Measurements from ENCODE around the gene MXD3. TPM values are rescaled to one million over a fixed set of nuclear protein-coding genes. Genes with fewer than 3 reads are reported as not detected.
A peak's percentile ranks its signal among the peaks of the same experiment; 100 is the strongest.

MXD3 gene
- total RNA-seq, 1 experiment from 2014 or later = 12.6 TPM

- H3K36me3 ChIP-seq (ENCODE audit: insufficient read depth, low read length) = peaks cover 19% of the 10 kb centered on the region; the same call in 1 of the 2 replicates
- no peak overlapping the region for H2AFZ ChIP-seq (ENCODE audit: low read length)
- no peaks in the 10 kb centered on the region for H3K27me3 ChIP-seq (ENCODE audit: low read length)
These were observed 9.2 kb downstream of the MXD3 start for GRCh38 chr5:177302354-177303110.

GRCh38 chr5:177301503-177302165, 10.1 kb downstream of the MXD3 start:
- Histone ChIP-seq H3K27ac (ENCODE audit: low read length) (peak overlapping the region; percentile 1; the same call in 1 of the 2 replicates), H3K4me1 (ENCODE audit: low read length) (peaks cover 73% of the 10 kb centered on the region), H3K9me2 (replicated peaks; ENCODE audit: insufficient read depth, low read length) (no peaks in the 10 kb centered on the region), H3K36me3 (ENCODE audit: insufficient read depth, low read length) (peaks cover 19% of the 10 kb centered on the region; the same call in 1 of the 2 replicates), H3K9me3 (ENCODE audit: low read length) (no peaks in the 10 kb centered on the region), H4K20me1 (ENCODE audit: insufficient read depth, low read depth, low read length) (peaks cover 26% of the 10 kb centered on the region), H3K4me2 (ENCODE audit: low read depth, low read length, poor library complexity, severe bottlenecking) (peak overlapping the region; percentile 97), H2AFZ (ENCODE audit: low read length) (no peak overlapping the region), H3K27me3 (ENCODE audit: low read length) (no peaks in the 10 kb centered on the region), H3K9ac (ENCODE audit: low read length) (peak overlapping the region; percentile 83; the same call in 1 of the 2 replicates), H3K4me3 (ENCODE audit: low read length) (peak overlapping the region; percentile 86; the same call in 1 of the 2 replicates), H3K79me2 (ENCODE audit: low read length) (peaks cover 36% of the 10 kb centered on the region)
- no peak for DNase-seq

More at GRCh38 chr5:177302354-177303110, 9.2 kb downstream of the MXD3 start:
- Histone ChIP-seq H3K79me2 (ENCODE audit: low read length) (peaks cover 36% of the 10 kb centered on the region), H3K4me2 (ENCODE audit: low read depth, low read length, poor library complexity, severe bottlenecking) (peak overlapping the region; percentile 97), H3K9ac (ENCODE audit: low read length) (peak overlapping the region; percentile 83), H3K4me3 (ENCODE audit: low read length) (peak overlapping the region; percentile 86), H3K4me1 (ENCODE audit: low read length) (peaks cover 64% of the 10 kb centered on the region), H3K27ac (ENCODE audit: low read length) (no peak overlapping the region; the same call in 1 of the 2 replicates), H3K9me2 (replicated peaks; ENCODE audit: insufficient read depth, low read length) (no peaks in the 10 kb centered on the region), H4K20me1 (ENCODE audit: insufficient read depth, low read depth, low read length) (peaks cover 26% of the 10 kb centered on the region), H3K9me3 (ENCODE audit: low read length) (no peaks in the 10 kb centered on the region)
- peak; percentile 53 for DNase-seq

- no peak overlapping the region for H3K4me3 ChIP-seq (ENCODE audit: low read length)
- no peak overlapping the region for H3K4me2 ChIP-seq (ENCODE audit: low read depth, low read length, poor library complexity, severe bottlenecking)
- H3K9me2 ChIP-seq (replicated peaks; ENCODE audit: insufficient read depth, low read length) = no peaks in the 10 kb centered on the region
- H3K27me3 ChIP-seq (ENCODE audit: low read length) = no peaks in the 10 kb centered on the region
- no peak overlapping the region for H3K9ac ChIP-seq (ENCODE audit: low read length)
- peak overlapping the region; percentile 57 for H3K27ac ChIP-seq (ENCODE audit: low read length)
- no peak overlapping the region for H2AFZ ChIP-seq (ENCODE audit: low read length)
- peaks cover 36% of the 10 kb centered on the region for H3K79me2 ChIP-seq (ENCODE audit: low read length)
- peaks cover 26% of the 10 kb centered on the region for H4K20me1 ChIP-seq (ENCODE audit: insufficient read depth, low read depth, low read length)
- peaks cover 80% of the 10 kb centered on the region for H3K4me1 ChIP-seq (ENCODE audit: low read length)
- H3K36me3 ChIP-seq (ENCODE audit: insufficient read depth, low read length) = peaks cover 19% of the 10 kb centered on the region; the same call in 1 of the 2 replicates
- DNase-seq = no peak
- H3K9me3 ChIP-seq (ENCODE audit: low read length) = no peaks in the 10 kb centered on the region
These were observed 10.7 kb downstream of the MXD3 start for GRCh38 chr5:177300951-177301350.

GRCh38 chr5:177300236-177300880, 11.3 kb downstream of the MXD3 start:
- Histone ChIP-seq H3K9ac (ENCODE audit: low read length) (no peak overlapping the region; the same call in 1 of the 2 replicates), H3K36me3 (ENCODE audit: insufficient read depth, low read length) (peaks cover 18% of the 10 kb centered on the region; the same call in 1 of the 2 replicates), H2AFZ (ENCODE audit: low read length) (no peak overlapping the region), H3K79me2 (ENCODE audit: low read length) (peaks cover 31% of the 10 kb centered on the region), H3K4me3 (ENCODE audit: low read length) (no peak overlapping the region), H3K4me1 (ENCODE audit: low read length) (peaks cover 82% of the 10 kb centered on the region), H3K27ac (ENCODE audit: low read length) (peak overlapping the region; percentile 57), H3K9me2 (replicated peaks; ENCODE audit: insufficient read depth, low read length) (no peaks in the 10 kb centered on the region), H4K20me1 (ENCODE audit: insufficient read depth, low read depth, low read length) (peaks cover 21% of the 10 kb centered on the region), H3K27me3 (ENCODE audit: low read length) (no peaks in the 10 kb centered on the region), H3K9me3 (ENCODE audit: low read length) (no peaks in the 10 kb centered on the region), H3K4me2 (ENCODE audit: low read depth, low read length, poor library complexity, severe bottlenecking) (peak overlapping the region; percentile 24)
- DNase-seq = peak; percentile 71

- H3K9me2 ChIP-seq (replicated peaks; ENCODE audit: insufficient read depth, low read length) = no peaks in the 10 kb centered on the region
- DNase-seq = no peak
- H3K9me3 ChIP-seq (ENCODE audit: low read length) = no peaks in the 10 kb centered on the region
- H2AFZ ChIP-seq (ENCODE audit: low read length) = no peak overlapping the region
- H3K27me3 ChIP-seq (ENCODE audit: low read length) = no peaks in the 10 kb centered on the region
- H3K36me3 ChIP-seq (ENCODE audit: insufficient read depth, low read length) = peaks cover 14% of the 10 kb centered on the region; the same call in 1 of the 2 replicates
- peaks cover 16% of the 10 kb centered on the region for H4K20me1 ChIP-seq (ENCODE audit: insufficient read depth, low read depth, low read length)
- peaks cover 77% of the 10 kb centered on the region for H3K4me1 ChIP-seq (ENCODE audit: low read length)
- H3K9ac ChIP-seq (ENCODE audit: low read length) = no peak overlapping the region
- H3K27ac ChIP-seq (ENCODE audit: low read length) = no peak overlapping the region
- peaks cover 24% of the 10 kb centered on the region for H3K79me2 ChIP-seq (ENCODE audit: low read length)
- no peak overlapping the region for H3K4me3 ChIP-seq (ENCODE audit: low read length)
- H3K4me2 ChIP-seq (ENCODE audit: low read depth, low read length, poor library complexity, severe bottlenecking) = no peak overlapping the region
These were observed 12.0 kb downstream of the MXD3 start for GRCh38 chr5:177299697-177300096.

GRCh38 chr5:177297922-177298321, 13.8 kb downstream of the MXD3 start:
- Histone ChIP-seq H3K79me2 (ENCODE audit: low read length) (peaks cover 8% of the 10 kb centered on the region; the same call in 1 of the 2 replicates), H3K27ac (ENCODE audit: low read length) (peak overlapping the region; percentile 51; the same call in 1 of the 2 replicates), H3K4me2 (ENCODE audit: low read depth, low read length, poor library complexity, severe bottlenecking) (peak overlapping the region; percentile 52), H2AFZ (ENCODE audit: low read length) (no peak overlapping the region), H3K27me3 (ENCODE audit: low read length) (no peaks in the 10 kb centered on the region), H3K4me3 (ENCODE audit: low read length) (peak overlapping the region; percentile 15; the same call in 1 of the 2 replicates), H3K9me2 (replicated peaks; ENCODE audit: insufficient read depth, low read length) (no peaks in the 10 kb centered on the region), H3K4me1 (ENCODE audit: low read length) (peaks cover 75% of the 10 kb centered on the region), H3K9ac (ENCODE audit: low read length) (no peak overlapping the region), H3K36me3 (ENCODE audit: insufficient read depth, low read length) (peaks cover 29% of the 10 kb centered on the region; the same call in 1 of the 2 replicates), H4K20me1 (ENCODE audit: insufficient read depth, low read depth, low read length) (peaks cover 14% of the 10 kb centered on the region), H3K9me3 (ENCODE audit: low read length) (no peaks in the 10 kb centered on the region)
- no peak for DNase-seq

- DNase-seq = no peak
- peaks cover 38% of the 10 kb centered on the region; the same call in 1 of the 2 replicates for H3K36me3 ChIP-seq (ENCODE audit: insufficient read depth, low read length)
- no peaks in the 10 kb centered on the region for H3K27me3 ChIP-seq (ENCODE audit: low read length)
- peaks cover 14% of the 10 kb centered on the region for H4K20me1 ChIP-seq (ENCODE audit: insufficient read depth, low read depth, low read length)
- no peaks in the 10 kb centered on the region for H3K9me3 ChIP-seq (ENCODE audit: low read length)
- H2AFZ ChIP-seq (ENCODE audit: low read length) = no peak overlapping the region
- H3K9me2 ChIP-seq (replicated peaks; ENCODE audit: insufficient read depth, low read length) = no peaks in the 10 kb centered on the region
- H3K9ac ChIP-seq (ENCODE audit: low read length) = no peak overlapping the region
- 0 out of 2 replicates have a peak, but pooled peaks cover 6% of the 10 kb centered on the region for H3K79me2 ChIP-seq (ENCODE audit: low read length)
- peaks cover 61% of the 10 kb centered on the region for H3K4me1 ChIP-seq (ENCODE audit: low read length)
- H3K4me3 ChIP-seq (ENCODE audit: low read length) = no peak overlapping the region
- no peak overlapping the region for H3K4me2 ChIP-seq (ENCODE audit: low read depth, low read length, poor library complexity, severe bottlenecking)
- no peak overlapping the region for H3K27ac ChIP-seq (ENCODE audit: low read length)
These were observed 15.1 kb downstream of the MXD3 start for GRCh38 chr5:177296581-177296980.

All from Karpas-422 (cell line).